Activated T-helper 2 cell treated with anti-CD3 and anti-CD28 coated beads, Interferon-gamma antibody, Interleukin-2, Interleukin-4, amounts not matched to agents 10 μg/mL and 5 μg/mL and 100 μg/mL, durations not matched to agents 14 hours and 24 hours and 36 hours (primary cell): ENCODE measurements around the gene ZNF689. TPM values are rescaled to one million over a fixed set of nuclear protein-coding genes. Genes with fewer than 3 reads are reported as not detected.
A peak's percentile ranks its signal among the peaks of the same experiment; 100 is the strongest.
"Not testable (repeated sequence)": the region's sequence is repeated elsewhere in the genome, so short reads cannot be mapped to it uniquely, and the experiment has no call there.

ENCODE experiments used
- DNase-seq: peaks from one replicate; pipeline ENCODE4 v3.0.0; 2021; ENCODE audit warnings: low spot score
- H3K27ac Mint-ChIP-seq: one replicate; pipeline ENCODE4 v1.8.0; 2021; ENCODE audit warnings: mixed read lengths
- H3K27me3 Mint-ChIP-seq: one replicate; pipeline ENCODE4 v1.8.0; 2021; ENCODE audit warnings: low read depth, mixed read lengths
- H3K36me3 Mint-ChIP-seq: one replicate; pipeline ENCODE4 v1.8.0; 2021; ENCODE audit warnings: low read depth, mixed read lengths
- H3K4me1 Mint-ChIP-seq: one replicate; pipeline ENCODE4 v1.8.0; 2021; ENCODE audit warnings: low read depth, mixed read lengths
- H3K4me3 Mint-ChIP-seq: one replicate; pipeline ENCODE4 v1.8.0; 2021; ENCODE audit warnings: low read depth, mild to moderate bottlenecking, moderate library complexity, mixed read lengths
- H3K9me3 Mint-ChIP-seq: one replicate; pipeline ENCODE4 v1.8.0; 2021; ENCODE audit warnings: mixed read lengths
- intact Hi-C: fragments of 100-400 bp; cut with micrococcal nuclease; formaldehyde crosslinking; loops from one replicate; pipeline ENCODE4 v1.15.1; 2023
- total RNA-seq: library from RNA; stranded (reverse); gene quantifications from 2 replicates; pipeline ENCODE4 v1.2.3, GENCODE V29; 2022

The ZNF689 gene
- total RNA-seq, 1 donor from 2014 or later = 11.4 TPM

- intact Hi-C loops = loop anchor here (1.0 kb wide), 5 partner anchors 8 to 280 kb away; partner anchors contain the start of genes DCTPP1, FBRS and TBC1D10B
- peaks cover 39% of the 10 kb centered on the region for H3K36me3 Mint-ChIP-seq
- H3K27ac Mint-ChIP-seq = peak within 1 kb of the TSS; percentile 97
- peaks cover 13% of the 10 kb centered on the region for H3K4me1 Mint-ChIP-seq
- H3K4me3 Mint-ChIP-seq = peak within 1 kb of the TSS; percentile 98
- no peaks in the 10 kb centered on the region for H3K27me3 Mint-ChIP-seq
- peak; percentile 99 for DNase-seq
- no peaks in the 10 kb centered on the region for H3K9me3 Mint-ChIP-seq
Observed at GRCh38 chr16:30650369-30651123, 40.4 kb upstream of the ZNF689 start, which contains the start of gene PRR14. PRR14 (plus strand) TSS chr16:30650960; CDS start chr16:30651646, 686 bp downstream.

- intact Hi-C loops = loop anchor here (1.0 kb wide), 4 partner anchors 8 to 280 kb away; partner anchors contain the start of genes FBRS and TBC1D10B
- no peaks in the 10 kb centered on the region for H3K27me3 Mint-ChIP-seq
- H3K4me1 Mint-ChIP-seq = peaks cover 13% of the 10 kb centered on the region
- H3K9me3 Mint-ChIP-seq = no peaks in the 10 kb centered on the region
- peak overlapping the region; percentile 98 for H3K4me3 Mint-ChIP-seq
- H3K27ac Mint-ChIP-seq = peak overlapping the region; percentile 97
- peaks cover 32% of the 10 kb centered on the region for H3K36me3 Mint-ChIP-seq
- peak; percentile 21 for DNase-seq
Observed at GRCh38 chr16:30649725-30650368, 39.7 kb upstream of the ZNF689 start.

GRCh38 chr16:30647274-30647571 lies 37.0 kb upstream of the ZNF689 start:
- intact Hi-C loops = no loop called here
- Mint-ChIP-seq H3K4me1 (peaks cover 6% of the 10 kb centered on the region), H3K27ac (no peak overlapping the region), H3K36me3 (peaks cover 10% of the 10 kb centered on the region), H3K27me3 (no peaks in the 10 kb centered on the region), H3K4me3 (no peak overlapping the region), H3K9me3 (no peaks in the 10 kb centered on the region)
- no peak for DNase-seq

- Mint-ChIP-seq H3K36me3 (no peaks in the 10 kb centered on the region), H3K4me1 (peaks cover 4% of the 10 kb centered on the region), H3K27me3 (no peaks in the 10 kb centered on the region), H3K4me3 (no peak overlapping the region), H3K9me3 (no peaks in the 10 kb centered on the region), H3K27ac (no peak overlapping the region)
- intact Hi-C loops = no loop called here
- DNase-seq = no peak
Observed at GRCh38 chr16:30645727-30646126, 35.5 kb upstream of the ZNF689 start.

GRCh38 chr16:30644334-30644830 lies 34.2 kb upstream of the ZNF689 start:
- no peak overlapping the region for H3K4me3 Mint-ChIP-seq
- H3K27me3 Mint-ChIP-seq = no peaks in the 10 kb centered on the region
- H3K4me1 Mint-ChIP-seq = no peaks in the 10 kb centered on the region
- no peaks in the 10 kb centered on the region for H3K9me3 Mint-ChIP-seq
- no peak overlapping the region for H3K27ac Mint-ChIP-seq
- H3K36me3 Mint-ChIP-seq = no peaks in the 10 kb centered on the region
- intact Hi-C loops = no loop called here
- no peak for DNase-seq

GRCh38 chr16:30641378-30641982 lies 31.3 kb upstream of the ZNF689 start:
- Mint-ChIP-seq H3K4me3 (no peak overlapping the region), H3K36me3 (no peaks in the 10 kb centered on the region), H3K9me3 (no peaks in the 10 kb centered on the region), H3K27me3 (no peaks in the 10 kb centered on the region), H3K4me1 (no peaks in the 10 kb centered on the region), H3K27ac (no peak overlapping the region)
- intact Hi-C loops = no loop called here
- no peak for DNase-seq

- intact Hi-C loops = no loop called here
- no peak for DNase-seq
- H3K4me1 Mint-ChIP-seq = peaks cover 6% of the 10 kb centered on the region
- peaks cover 4% of the 10 kb centered on the region for H3K36me3 Mint-ChIP-seq
- H3K4me3 Mint-ChIP-seq = no peak overlapping the region
- H3K27ac Mint-ChIP-seq = no peak overlapping the region
- no peaks in the 10 kb centered on the region for H3K9me3 Mint-ChIP-seq
- no peaks in the 10 kb centered on the region for H3K27me3 Mint-ChIP-seq
Observed at GRCh38 chr16:30637944-30638343, 27.8 kb upstream of the ZNF689 start.

GRCh38 chr16:30637139-30637538 lies 26.9 kb upstream of the ZNF689 start:
- H3K36me3 Mint-ChIP-seq, H3K4me3 Mint-ChIP-seq, H3K4me1 Mint-ChIP-seq, DNase-seq, H3K27me3 Mint-ChIP-seq, H3K27ac Mint-ChIP-seq, intact Hi-C loops, H3K9me3 Mint-ChIP-seq: not testable (repeated sequence)

GRCh38 chr16:30636599-30636998 lies 26.4 kb upstream of the ZNF689 start:
- Mint-ChIP-seq H3K9me3 (no peaks in the 10 kb centered on the region), H3K27me3 (no peaks in the 10 kb centered on the region), H3K27ac (no peak overlapping the region), H3K4me3 (no peak overlapping the region), H3K36me3 (peaks cover 4% of the 10 kb centered on the region), H3K4me1 (peaks cover 6% of the 10 kb centered on the region)
- intact Hi-C loops = no loop called here
- no peak for DNase-seq

- Mint-ChIP-seq H3K4me3 (peak overlapping the region; percentile 90), H3K27ac (peak overlapping the region; percentile 96), H3K4me1 (peaks cover 9% of the 10 kb centered on the region), H3K27me3 (no peaks in the 10 kb centered on the region), H3K36me3 (peaks cover 4% of the 10 kb centered on the region), H3K9me3 (no peaks in the 10 kb centered on the region)
- intact Hi-C loops = loop anchor here (5.0 kb wide), 1 partner anchor 61 kb away; the partner anchor contains the start of gene ZNF688
- DNase-seq = no peak
Observed at GRCh38 chr16:30633526-30633925, 23.3 kb upstream of the ZNF689 start.

GRCh38 chr16:30632454-30632853 lies 22.3 kb upstream of the ZNF689 start:
- not testable (repeated sequence) for DNase-seq, H3K36me3 Mint-ChIP-seq, H3K4me3 Mint-ChIP-seq, H3K9me3 Mint-ChIP-seq, H3K27ac Mint-ChIP-seq, H3K4me1 Mint-ChIP-seq, H3K27me3 Mint-ChIP-seq
- intact Hi-C loops = loop anchor here (5.0 kb wide), 1 partner anchor 60 kb away; the partner anchor contains the start of gene ZNF688

- peaks cover 4% of the 10 kb centered on the region for H3K4me1 Mint-ChIP-seq
- intact Hi-C loops = loop anchor here (5.0 kb wide), 2 partner anchors 92 to 197 kb away; partner anchors contain the start of gene DCTPP1
Observed at GRCh38 chr16:30628628-30629540, 18.7 kb upstream of the ZNF689 start.

More at GRCh38 chr16:30628628-30629540, 18.7 kb upstream of the ZNF689 start:
- Mint-ChIP-seq H3K9me3 (no peaks in the 10 kb centered on the region), H3K27me3 (peaks cover under 1% of the 10 kb centered on the region), H3K27ac (peak overlapping the region; percentile 60), H3K36me3 (no peaks in the 10 kb centered on the region), H3K4me3 (peak overlapping the region; percentile 46)
- DNase-seq = peak; percentile 77
